Memory B cell (primary cell): Measurements from ENCODE around the gene OSBPL10.

ENCODE experiments used
- ATAC-seq: fragments of 150-1000 bp; cut with Tn5 transposase; 2 replicates; pipeline ENCODE4 v1.10.0; 2021; ENCODE audit warnings: low read depth, mild to moderate bottlenecking, moderate library complexity
- DNase-seq, 2 donors: peaks; one replicate each; pipeline ENCODE4 v3.0.0; 2022; ENCODE audit warnings: low spot score in 2 of 2
- H3K27ac Mint-ChIP-seq: one replicate; pipeline ENCODE4 v1.8.0; 2022; ENCODE audit warnings: mild to moderate bottlenecking, moderate library complexity, mixed read lengths
- H3K27me3 Mint-ChIP-seq: one replicate; pipeline ENCODE4 v1.8.0; 2022; ENCODE audit warnings: mixed read lengths
- H3K36me3 Mint-ChIP-seq: one replicate; pipeline ENCODE4 v1.8.0; 2022; ENCODE audit warnings: mild to moderate bottlenecking, mixed read lengths
- H3K4me1 Mint-ChIP-seq: one replicate; pipeline ENCODE4 v1.8.0; 2022; ENCODE audit warnings: mixed read lengths
- H3K4me3 Mint-ChIP-seq: one replicate; pipeline ENCODE4 v1.8.0; 2022; ENCODE audit warnings: mild to moderate bottlenecking, moderate library complexity, mixed read lengths
- H3K9me3 Mint-ChIP-seq: one replicate; pipeline ENCODE4 v1.8.0; 2022; ENCODE audit warnings: mixed read lengths

OSBPL10 gene

DNA sequence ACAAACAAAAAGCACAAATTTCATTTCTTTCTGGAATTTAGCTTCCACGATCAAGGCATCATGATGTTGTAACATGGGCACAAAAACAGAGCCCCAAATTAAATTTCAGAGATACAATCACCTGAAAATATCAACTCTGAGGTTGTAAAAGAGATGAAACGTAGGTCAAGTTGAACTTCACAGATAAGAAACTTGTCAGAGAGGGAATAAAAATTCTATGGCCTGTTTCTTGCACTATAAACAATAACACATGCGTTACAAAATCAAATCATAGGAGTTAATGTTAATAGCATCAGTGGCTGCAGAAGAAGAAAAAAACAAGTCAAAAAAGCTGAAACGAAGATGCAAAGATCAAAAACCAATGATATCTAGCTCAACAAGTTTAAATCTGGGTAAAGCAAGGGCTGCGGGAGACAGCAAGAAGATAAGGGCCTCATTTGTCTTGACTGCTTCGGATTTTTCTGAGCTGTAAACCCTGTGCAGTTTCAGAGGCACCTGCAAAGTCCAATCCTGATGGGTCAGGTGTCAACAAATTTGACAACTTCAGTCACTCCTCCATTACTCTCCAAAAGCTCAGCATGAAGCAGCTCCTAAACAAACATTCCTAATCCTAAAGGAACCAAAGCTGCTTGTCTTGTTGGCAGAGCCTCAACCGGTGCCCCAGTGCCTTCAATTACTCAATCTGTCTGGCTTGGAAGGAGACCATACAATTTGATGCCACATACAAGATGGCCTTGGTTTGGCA lies 228.6 kb downstream of the OSBPL10 start:
- ATAC-seq: no peak
- no peak overlapping the region for H3K4me3 Mint-ChIP-seq
- H3K27ac Mint-ChIP-seq: peak overlapping the region; percentile 76
- no peaks in the 10 kb centered on the region for H3K27me3 Mint-ChIP-seq
- no peak for DNase-seq
- peaks cover 41% of the 10 kb centered on the region for H3K4me1 Mint-ChIP-seq
- H3K9me3 Mint-ChIP-seq: no peaks in the 10 kb centered on the region
- peaks cover 37% of the 10 kb centered on the region for H3K36me3 Mint-ChIP-seq

DNA sequence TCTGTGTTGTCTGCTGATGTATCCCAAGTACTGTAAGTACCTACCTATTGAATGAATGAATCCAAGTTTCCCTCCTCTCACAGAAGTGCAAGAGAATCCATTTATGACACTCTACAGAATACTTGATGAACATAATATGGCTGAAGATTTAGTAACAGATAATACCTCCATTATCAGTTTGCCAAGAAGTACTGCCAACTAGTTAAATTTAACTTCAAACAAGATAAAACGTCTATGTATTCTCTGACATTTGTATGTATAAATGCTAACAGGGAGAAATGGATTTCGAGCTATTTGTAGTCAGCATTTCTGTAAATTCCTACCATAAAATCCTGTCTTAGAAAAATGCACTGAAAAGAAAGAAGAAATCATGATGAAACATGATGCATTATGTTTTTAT lies 230.7 kb downstream of the OSBPL10 start:
- Mint-ChIP-seq H3K4me3 (no peak overlapping the region), H3K36me3 (peaks cover 34% of the 10 kb centered on the region), H3K27ac (peak overlapping the region; percentile 48), H3K4me1 (peaks cover 22% of the 10 kb centered on the region), H3K9me3 (no peaks in the 10 kb centered on the region), H3K27me3 (no peaks in the 10 kb centered on the region)
- no peak for DNase-seq
- ATAC-seq: no peak

GRCh38 chr3:31748933-31749295 lies 232.1 kb downstream of the OSBPL10 start:
- Mint-ChIP-seq H3K4me3 (no peak overlapping the region), H3K36me3 (peaks cover 28% of the 10 kb centered on the region), H3K9me3 (no peaks in the 10 kb centered on the region), H3K27ac (no peak overlapping the region), H3K4me1 (peaks cover 10% of the 10 kb centered on the region), H3K27me3 (no peaks in the 10 kb centered on the region)
- ATAC-seq: no peak
- no peak for DNase-seq

DNA sequence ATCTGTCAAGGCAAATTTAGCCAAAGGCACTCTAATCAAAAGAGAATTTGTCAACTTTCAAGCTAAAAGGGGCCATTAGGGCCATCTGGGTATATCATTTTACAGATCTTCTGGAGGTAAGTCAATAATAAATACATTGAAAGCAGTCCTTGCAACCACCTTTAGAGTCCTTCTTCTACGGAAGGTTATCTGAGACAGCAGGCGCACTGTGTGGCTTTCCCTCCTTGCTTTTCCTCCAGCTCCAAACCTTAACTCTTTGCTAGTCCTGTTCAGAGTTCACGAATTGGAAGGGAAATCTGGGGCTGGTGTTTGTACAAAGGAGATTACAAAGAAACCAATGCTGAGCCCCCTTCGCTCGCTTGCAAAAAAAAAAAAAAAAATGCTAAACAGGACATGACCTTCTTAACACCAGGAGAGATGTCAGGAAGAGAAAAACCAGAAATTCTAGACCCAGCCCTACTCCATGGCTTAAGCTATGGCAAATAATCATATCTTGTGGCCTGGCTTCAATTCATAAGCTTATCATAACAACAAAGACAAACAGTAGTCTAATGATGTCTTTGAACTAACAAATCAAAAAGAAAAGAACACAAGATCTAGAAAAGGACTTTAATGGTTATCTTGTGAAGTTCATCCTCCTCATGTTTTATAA lies 232.7 kb downstream of the OSBPL10 start:
- ATAC-seq: no peak
- Mint-ChIP-seq H3K27me3 (no peaks in the 10 kb centered on the region), H3K36me3 (peaks cover 27% of the 10 kb centered on the region), H3K4me3 (no peak overlapping the region), H3K27ac (no peak overlapping the region), H3K9me3 (no peaks in the 10 kb centered on the region), H3K4me1 (peaks cover 6% of the 10 kb centered on the region)
- no peak for DNase-seq

- Mint-ChIP-seq H3K4me3 (no peak overlapping the region), H3K36me3 (peaks cover 31% of the 10 kb centered on the region), H3K27me3 (no peaks in the 10 kb centered on the region), H3K27ac (peak overlapping the region; percentile 3), H3K4me1 (peaks cover 6% of the 10 kb centered on the region), H3K9me3 (no peaks in the 10 kb centered on the region)
- no peak for ATAC-seq
- DNase-seq: no peak
Measured at GRCh38 chr3:31747785-31748184, 233.3 kb downstream of the OSBPL10 start.

DNA sequence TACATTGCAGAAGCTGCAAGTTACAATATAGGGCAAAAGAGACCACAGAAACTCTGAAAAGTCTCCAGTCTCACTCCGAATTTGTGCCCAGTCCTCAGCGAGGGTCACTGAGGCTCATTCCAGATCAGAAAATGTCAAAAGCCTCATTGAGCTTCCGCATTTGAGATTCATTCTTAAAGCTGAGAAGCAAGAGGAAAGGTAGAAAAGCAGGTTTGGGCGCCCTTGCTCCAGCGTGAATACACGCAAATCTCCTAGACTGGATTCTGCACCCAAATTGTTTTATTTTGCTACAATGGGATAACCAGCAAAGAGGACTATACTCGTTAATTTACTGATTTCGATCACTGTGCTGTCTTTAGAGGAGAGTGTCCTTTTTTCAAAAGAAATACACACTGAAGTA lies 236.1 kb downstream of the OSBPL10 start:
- no peaks in the 10 kb centered on the region for H3K27me3 Mint-ChIP-seq
- peak overlapping the region; percentile 14 for H3K27ac Mint-ChIP-seq
- H3K9me3 Mint-ChIP-seq: no peaks in the 10 kb centered on the region
- H3K4me3 Mint-ChIP-seq: no peak overlapping the region
- H3K4me1 Mint-ChIP-seq: peaks cover 13% of the 10 kb centered on the region
- no peak for ATAC-seq
- no peak for DNase-seq
- peaks cover 38% of the 10 kb centered on the region for H3K36me3 Mint-ChIP-seq

DNA sequence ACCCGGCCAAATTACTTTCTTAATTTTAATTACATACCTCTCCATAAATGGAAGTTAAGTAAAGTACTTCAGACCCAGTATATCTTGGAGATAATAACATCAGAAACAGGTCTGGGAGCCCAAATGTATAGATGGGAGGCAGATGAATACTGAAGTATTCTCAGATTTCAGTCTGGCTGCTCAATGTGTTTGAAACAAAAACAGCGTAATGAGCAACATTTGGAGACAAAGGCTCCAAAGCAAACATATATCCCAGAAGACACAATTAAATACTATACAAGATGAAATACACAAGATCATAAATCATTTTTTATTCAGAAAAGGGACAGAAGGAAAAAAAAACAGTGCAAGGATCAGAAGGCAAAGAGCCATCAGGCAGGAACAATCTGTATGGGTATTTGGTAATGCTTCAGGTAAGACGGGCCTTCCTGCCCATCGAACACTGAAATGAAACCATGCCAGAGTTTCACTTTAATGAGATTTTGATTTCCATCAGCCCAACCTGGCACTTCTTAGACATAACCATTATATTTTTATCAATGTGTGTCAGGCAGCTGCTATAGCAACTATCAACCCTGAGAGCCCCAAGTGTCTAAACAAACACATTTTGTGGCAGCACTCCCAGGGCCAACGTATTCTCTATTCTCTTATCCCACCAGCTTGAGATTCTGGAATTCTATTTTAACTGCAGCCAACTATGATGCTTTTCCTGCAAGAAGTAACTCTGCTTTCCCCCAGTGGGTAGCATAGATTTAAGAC lies 237.6 kb downstream of the OSBPL10 start:
- Mint-ChIP-seq H3K27me3 (no peaks in the 10 kb centered on the region), H3K9me3 (no peaks in the 10 kb centered on the region), H3K36me3 (peaks cover 41% of the 10 kb centered on the region), H3K27ac (no peak overlapping the region), H3K4me3 (no peak overlapping the region), H3K4me1 (peaks cover 13% of the 10 kb centered on the region)
- DNase-seq (no peak), ATAC-seq (no peak)

GRCh38 chr3:31740397-31740796 lies 240.7 kb downstream of the OSBPL10 start:
- no peak for DNase-seq
- no peak for ATAC-seq
- Mint-ChIP-seq H3K27ac (peak overlapping the region; percentile 48), H3K36me3 (peaks cover 47% of the 10 kb centered on the region), H3K4me3 (no peak overlapping the region), H3K4me1 (peaks cover 25% of the 10 kb centered on the region), H3K9me3 (no peaks in the 10 kb centered on the region), H3K27me3 (no peaks in the 10 kb centered on the region)

GRCh38 chr3:31738412-31738811 lies 242.7 kb downstream of the OSBPL10 start:
- DNase-seq (no peak), ATAC-seq (no peak)
- peaks cover 26% of the 10 kb centered on the region for H3K4me1 Mint-ChIP-seq
- no peak overlapping the region for H3K4me3 Mint-ChIP-seq
- H3K27ac Mint-ChIP-seq: peak overlapping the region; percentile 56
- no peaks in the 10 kb centered on the region for H3K27me3 Mint-ChIP-seq
- H3K36me3 Mint-ChIP-seq: peaks cover 41% of the 10 kb centered on the region
- no peaks in the 10 kb centered on the region for H3K9me3 Mint-ChIP-seq

DNA sequence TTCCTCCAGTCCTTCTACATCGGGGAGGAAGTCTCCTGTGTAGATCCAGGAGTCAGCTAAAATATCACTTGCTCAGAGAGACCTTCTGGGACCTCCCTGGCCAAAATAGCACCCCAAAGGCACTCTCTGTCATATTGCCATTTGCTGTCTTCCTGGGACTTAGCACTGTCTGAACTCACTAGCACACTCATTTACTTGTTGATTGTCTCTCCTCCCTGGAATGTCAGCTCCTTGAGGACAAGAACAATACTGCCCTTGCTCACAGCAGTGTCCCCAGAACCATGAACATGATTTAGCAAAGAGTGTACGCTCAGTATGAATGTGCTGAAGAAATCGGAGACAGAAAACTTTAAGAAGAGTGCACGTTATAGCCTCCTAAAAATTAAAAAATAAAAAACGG lies 245.4 kb downstream of the OSBPL10 start:
- Mint-ChIP-seq H3K27ac (peak overlapping the region; percentile 83), H3K36me3 (peaks cover 32% of the 10 kb centered on the region), H3K4me1 (peaks cover 15% of the 10 kb centered on the region), H3K4me3 (no peak overlapping the region), H3K27me3 (no peaks in the 10 kb centered on the region), H3K9me3 (no peaks in the 10 kb centered on the region)
- DNase-seq: no peak
- ATAC-seq: no peak

DNA sequence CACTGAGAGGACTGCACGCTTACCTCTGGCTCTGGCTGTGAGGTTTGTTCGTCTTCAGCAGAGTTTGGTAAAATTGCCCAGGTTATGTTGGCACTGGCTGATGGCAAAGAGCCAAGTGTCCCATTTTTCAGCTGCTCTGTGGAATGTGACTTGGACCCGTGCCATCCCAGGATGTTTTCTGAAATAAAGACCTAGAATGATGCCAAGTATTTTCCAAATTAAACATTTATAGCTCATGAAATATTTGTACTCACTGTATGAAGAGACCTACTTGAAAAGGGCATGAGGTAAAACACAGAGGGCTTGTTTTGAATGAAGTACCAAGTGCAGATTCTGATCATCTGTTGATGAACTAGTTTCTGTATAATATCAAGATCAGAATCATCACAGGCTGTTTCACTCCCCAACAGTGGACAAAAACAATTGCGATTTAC lies 247.8 kb downstream of the OSBPL10 start:
- Mint-ChIP-seq H3K9me3 (no peaks in the 10 kb centered on the region), H3K36me3 (peaks cover 40% of the 10 kb centered on the region), H3K4me3 (no peak overlapping the region), H3K27ac (no peak overlapping the region), H3K4me1 (peaks cover 14% of the 10 kb centered on the region), H3K27me3 (no peaks in the 10 kb centered on the region)
- DNase-seq: no peak
- no peak for ATAC-seq

GRCh38 chr3:31732548-31732947 lies 248.5 kb downstream of the OSBPL10 start:
- no peak for ATAC-seq
- no peaks in the 10 kb centered on the region for H3K27me3 Mint-ChIP-seq
- peaks cover 37% of the 10 kb centered on the region for H3K36me3 Mint-ChIP-seq
- DNase-seq: no peak
- H3K4me1 Mint-ChIP-seq: peaks cover 14% of the 10 kb centered on the region
- no peak overlapping the region for H3K4me3 Mint-ChIP-seq
- no peaks in the 10 kb centered on the region for H3K9me3 Mint-ChIP-seq
- H3K27ac Mint-ChIP-seq: no peak overlapping the region

DNA sequence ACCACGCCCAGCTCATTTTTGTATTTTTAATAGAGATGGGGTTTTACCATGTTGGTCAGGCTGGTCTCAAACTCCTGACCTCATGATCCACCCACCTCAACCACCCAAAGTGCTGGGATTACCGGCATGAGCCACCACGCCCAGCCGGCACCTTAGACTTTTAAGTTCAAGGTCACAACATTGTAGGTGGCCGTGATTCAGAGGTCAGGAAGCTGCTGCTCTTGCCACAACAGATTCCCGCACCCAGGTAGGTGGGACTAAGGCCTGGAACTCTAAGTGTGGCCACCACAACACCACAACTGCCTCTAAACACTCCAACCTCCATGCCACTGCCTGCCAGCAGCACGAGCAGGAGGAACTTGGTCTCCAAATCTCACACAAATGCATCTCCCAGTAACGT lies 251.5 kb downstream of the OSBPL10 start:
- peaks cover 32% of the 10 kb centered on the region for H3K36me3 Mint-ChIP-seq
- no peak for ATAC-seq

DNA sequence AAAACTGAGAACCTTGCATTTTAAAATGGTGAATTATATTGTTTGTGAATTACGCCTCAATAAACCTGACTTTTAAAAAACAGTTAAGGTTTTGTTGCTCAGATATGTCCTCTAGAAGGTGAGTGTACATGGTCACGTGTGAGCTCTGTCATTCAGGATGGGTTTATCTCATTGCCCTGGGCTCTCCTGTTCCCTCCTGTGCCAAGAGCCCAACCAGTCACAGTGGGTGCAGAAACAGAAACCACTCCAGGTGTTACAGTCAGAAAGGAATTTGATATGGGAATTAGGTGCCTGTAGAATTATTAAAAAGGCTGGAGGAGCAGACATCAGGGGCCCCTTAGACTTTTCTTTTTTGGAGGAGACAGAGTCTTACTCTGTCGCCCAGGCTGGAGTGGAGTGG lies 252.0 kb downstream of the OSBPL10 start:
- Mint-ChIP-seq H3K27ac (peak overlapping the region; percentile 2), H3K9me3 (no peaks in the 10 kb centered on the region), H3K27me3 (no peaks in the 10 kb centered on the region), H3K4me1 (peaks cover 15% of the 10 kb centered on the region), H3K36me3 (peaks cover 35% of the 10 kb centered on the region), H3K4me3 (no peak overlapping the region)
- ATAC-seq: no peak
- no peak for DNase-seq

More for the DNA sequence above, 251.5 kb downstream of the OSBPL10 start:
- Mint-ChIP-seq H3K4me1 (peaks cover 11% of the 10 kb centered on the region), H3K27ac (no peak overlapping the region), H3K4me3 (no peak overlapping the region), H3K27me3 (no peaks in the 10 kb centered on the region), H3K9me3 (no peaks in the 10 kb centered on the region)
- DNase-seq: no peak
